OCI-LY3 (cell line): ENCODE measurements around the gene MVD.
A peak's percentile ranks its signal among the peaks of the same experiment; 100 is the strongest.

Experiments
- H2AFZ ChIP-seq: fragments of 200-600, 300-600 bp; shearing (Covaris generic); 2 replicates; pipeline ENCODE4 v1.6.0; 2014; ENCODE audit warnings: antibody characterized with exemption, low read depth, low read length
- H3K27ac ChIP-seq: fragments of 200-600, 300-600 bp; sonication (generic); 2 replicates; pipeline ENCODE4 v1.5.1; 2014; ENCODE audit warnings: mild to moderate bottlenecking, low read length, moderate library complexity, mixed read lengths
- H3K27me3 ChIP-seq: fragments of 200-600, 300-600 bp; sonication (generic); 2 replicates; pipeline ENCODE4 v1.6.1; 2014; ENCODE audit warnings: low read depth, low read length, mixed read lengths
- H3K36me3 ChIP-seq: fragments of 200-600, 300-600 bp; sonication (generic); replicated peaks from 2 replicates; pipeline ENCODE3; 2014; ENCODE audit warnings: low read depth, low read length, mixed read lengths
- H3K4me1 ChIP-seq: fragments of 300-600, 200-600 bp; sonication (generic); 2 replicates; pipeline ENCODE4 v1.6.1; 2014; ENCODE audit warnings: low read length, mixed read lengths
- H3K4me2 ChIP-seq: fragments of 200-600, 300-600 bp; sonication (generic); 2 replicates; pipeline ENCODE4 v1.6.1; 2014; ENCODE audit warnings: low read length, mixed read lengths
- H3K4me3 ChIP-seq: fragments of 300-600, 200-600 bp; sonication (generic); 2 replicates; pipeline ENCODE4 v1.5.1; 2014; ENCODE audit warnings: antibody characterized with exemption, mild to moderate bottlenecking, low read length, moderate library complexity
- H3K79me2 ChIP-seq: fragments of 300-600, 200-600 bp; shearing (Covaris generic); 2 replicates; pipeline ENCODE4 v1.6.1; 2014; ENCODE audit warnings: mild to moderate bottlenecking, low read length, mixed read lengths
- H3K9ac ChIP-seq: fragments of 300-600, 200-600 bp; shearing (Covaris generic); 2 replicates; pipeline ENCODE4 v1.6.0; 2014; ENCODE audit warnings: mild to moderate bottlenecking, low read length, moderate library complexity
- H3K9me3 ChIP-seq: fragments of 200-600, 300-600 bp; shearing (Covaris generic); 2 replicates; pipeline ENCODE4 v1.6.1; 2014; ENCODE audit warnings: low read length, mixed read lengths; ENCODE audit not compliant: insufficient read depth
- H4K20me1 ChIP-seq: fragments of 200-600, 300-600 bp; sonication (generic); 2 replicates; pipeline ENCODE4 v1.6.1; 2016; ENCODE audit warnings: low read length, mixed read lengths; ENCODE audit not compliant: insufficient read depth
- EZH2phosphoT487 ChIP-seq: fragments of 200-600 bp; shearing (Covaris generic); IDR thresholded peaks from 2 replicates; pipeline ENCODE4 v1.6.1; 2018; ENCODE audit warnings: antibody characterized with exemption, mixed run types, low read depth
- TF ChIP-seq, protein P1 (sequence below): fragments of 200-600, 300-600 bp; sonication (generic); IDR thresholded peaks from 2 replicates; pipeline ENCODE4 v1.5.1; 2014; ENCODE audit warnings: antibody characterized with exemption, low read length, low read depth

MVD gene

DNA sequence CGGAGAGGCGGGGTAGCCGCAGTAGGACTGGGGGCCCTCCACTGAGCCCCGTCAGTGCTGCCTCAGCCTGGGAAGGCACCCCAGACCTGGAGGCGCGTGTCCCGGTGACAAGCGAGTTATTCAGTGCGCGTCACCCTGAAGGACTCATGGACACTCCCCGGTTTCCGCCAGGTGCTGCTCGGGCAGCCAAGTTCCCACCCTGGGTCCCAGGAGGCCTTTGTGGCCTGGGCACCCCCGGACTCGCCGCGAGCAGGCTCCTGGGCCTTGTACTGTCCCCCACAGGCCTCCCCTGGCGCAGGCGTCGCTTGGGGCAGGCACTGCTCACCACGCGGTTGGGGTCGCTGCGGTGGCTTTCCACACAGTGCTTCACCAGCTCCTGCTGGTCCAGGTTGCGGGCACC, 35.8 kb upstream of the MVD start:
- Histone ChIP-seq H3K4me3 (no peak overlapping the region), H4K20me1 (no peaks in the 10 kb centered on the region), H3K4me1 (peaks cover 17% of the 10 kb centered on the region), H3K79me2 (peaks cover 16% of the 10 kb centered on the region; the same call in 1 of the 2 replicates), H3K27me3 (no peaks in the 10 kb centered on the region), H2AFZ (no peak overlapping the region), H3K9me3 (no peaks in the 10 kb centered on the region), H3K36me3 (peaks cover 14% of the 10 kb centered on the region), H3K4me2 (no peak overlapping the region), H3K9ac (no peak overlapping the region), H3K27ac (no peak overlapping the region)
- TF ChIP-seq, protein P1, sequence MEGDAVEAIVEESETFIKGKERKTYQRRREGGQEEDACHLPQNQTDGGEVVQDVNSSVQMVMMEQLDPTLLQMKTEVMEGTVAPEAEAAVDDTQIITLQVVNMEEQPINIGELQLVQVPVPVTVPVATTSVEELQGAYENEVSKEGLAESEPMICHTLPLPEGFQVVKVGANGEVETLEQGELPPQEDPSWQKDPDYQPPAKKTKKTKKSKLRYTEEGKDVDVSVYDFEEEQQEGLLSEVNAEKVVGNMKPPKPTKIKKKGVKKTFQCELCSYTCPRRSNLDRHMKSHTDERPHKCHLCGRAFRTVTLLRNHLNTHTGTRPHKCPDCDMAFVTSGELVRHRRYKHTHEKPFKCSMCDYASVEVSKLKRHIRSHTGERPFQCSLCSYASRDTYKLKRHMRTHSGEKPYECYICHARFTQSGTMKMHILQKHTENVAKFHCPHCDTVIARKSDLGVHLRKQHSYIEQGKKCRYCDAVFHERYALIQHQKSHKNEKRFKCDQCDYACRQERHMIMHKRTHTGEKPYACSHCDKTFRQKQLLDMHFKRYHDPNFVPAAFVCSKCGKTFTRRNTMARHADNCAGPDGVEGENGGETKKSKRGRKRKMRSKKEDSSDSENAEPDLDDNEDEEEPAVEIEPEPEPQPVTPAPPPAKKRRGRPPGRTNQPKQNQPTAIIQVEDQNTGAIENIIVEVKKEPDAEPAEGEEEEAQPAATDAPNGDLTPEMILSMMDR = no peak
- no peak for TF ChIP-seq EZH2phosphoT487

DNA sequence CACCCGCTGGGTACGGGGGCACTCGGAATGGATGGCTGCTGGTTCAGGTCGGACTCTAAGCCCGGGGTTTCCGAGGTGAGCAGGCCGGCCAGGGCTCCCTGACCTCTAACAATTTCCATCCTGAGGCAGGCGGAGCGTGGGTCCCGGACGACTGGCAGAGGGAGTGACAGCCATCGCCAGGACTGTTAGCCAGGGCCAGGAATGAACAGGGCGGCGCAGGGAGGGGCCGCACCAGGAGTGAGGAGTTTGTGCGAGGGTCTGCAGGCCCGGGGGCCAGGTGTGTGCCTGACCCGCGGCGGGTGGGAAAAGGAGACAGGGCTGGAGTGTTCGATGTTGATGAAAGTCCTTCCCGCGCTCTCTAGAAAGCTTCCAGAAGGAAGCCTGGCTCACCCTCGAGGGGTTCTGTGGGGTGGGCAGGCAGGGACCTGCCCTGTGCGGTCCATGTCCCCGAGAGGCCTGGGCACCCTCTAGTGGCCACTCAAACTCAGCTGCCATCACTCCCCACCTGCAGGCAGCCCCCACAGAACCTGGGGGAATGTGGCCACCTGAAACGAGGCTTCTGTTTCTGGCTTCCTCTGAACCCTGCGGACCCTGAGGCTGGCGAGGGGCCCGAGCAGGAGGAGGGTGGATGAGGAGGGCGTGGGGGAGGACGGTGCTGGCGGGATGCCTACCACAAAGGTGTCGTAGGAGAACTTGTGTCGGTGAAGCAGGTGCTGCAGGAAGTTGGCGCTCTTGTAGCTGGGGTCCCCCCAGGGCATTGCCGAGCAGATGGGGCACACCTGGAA, 35.1 kb upstream of the MVD start:
- TF ChIP-seq, protein P1 = peak; percentile 47
- no peak for TF ChIP-seq EZH2phosphoT487
- H2AFZ ChIP-seq = no peak overlapping the region
- H3K9ac ChIP-seq = no peak overlapping the region
- no peaks in the 10 kb centered on the region for H3K27me3 ChIP-seq
- H3K9me3 ChIP-seq = no peaks in the 10 kb centered on the region
- peaks cover 10% of the 10 kb centered on the region; the same call in 1 of the 2 replicates for H3K79me2 ChIP-seq
- H3K4me1 ChIP-seq = peaks cover 17% of the 10 kb centered on the region
- peaks cover 14% of the 10 kb centered on the region for H3K36me3 ChIP-seq
- no peak overlapping the region for H3K4me2 ChIP-seq
- no peaks in the 10 kb centered on the region for H4K20me1 ChIP-seq
- H3K27ac ChIP-seq = no peak overlapping the region
- no peak overlapping the region for H3K4me3 ChIP-seq

DNA sequence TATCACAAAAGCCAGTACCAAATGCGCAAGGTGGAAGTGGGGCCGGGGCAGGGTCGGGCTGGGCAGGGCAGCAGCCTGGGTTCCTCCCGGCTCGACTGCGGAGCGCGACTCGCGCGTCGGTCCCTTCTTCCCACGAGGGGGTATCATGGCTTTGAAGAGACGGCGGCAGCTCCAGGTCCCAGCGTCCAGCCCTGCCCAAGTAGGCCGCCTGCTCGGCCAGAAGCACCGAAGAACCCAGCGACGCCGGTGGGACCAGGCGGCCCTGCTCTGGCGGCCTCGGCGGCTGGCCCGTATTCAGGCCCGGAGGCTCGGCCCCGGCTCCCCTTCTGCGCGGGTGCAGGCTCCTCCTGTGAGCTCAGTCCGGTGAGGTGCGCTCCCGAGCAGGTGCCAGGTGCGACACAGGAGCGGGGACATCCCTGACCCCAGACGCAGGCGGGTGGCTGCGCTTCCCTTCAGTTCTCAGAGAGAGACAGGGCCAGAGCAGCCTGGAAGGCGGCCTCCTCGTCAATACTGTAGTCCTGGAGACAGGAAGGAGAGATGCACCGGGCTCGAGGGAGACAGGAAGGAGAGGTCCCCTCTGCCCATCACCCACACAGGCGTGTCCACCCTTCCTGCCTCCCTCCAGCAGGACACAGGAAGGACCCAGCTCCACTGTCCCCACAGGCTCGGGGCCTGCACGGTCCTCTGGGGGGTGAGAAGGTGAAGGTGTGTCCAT, 34.4 kb upstream of the MVD start:
- H3K4me2 ChIP-seq = no peak overlapping the region
- no peaks in the 10 kb centered on the region for H3K9me3 ChIP-seq
- H3K36me3 ChIP-seq = peaks cover 14% of the 10 kb centered on the region
- H2AFZ ChIP-seq = no peak overlapping the region
- H3K27ac ChIP-seq = no peak overlapping the region
- H3K4me3 ChIP-seq = no peak overlapping the region
- no peak overlapping the region for H3K9ac ChIP-seq
- TF ChIP-seq, protein P1 = no peak
- TF ChIP-seq EZH2phosphoT487 = no peak
- H3K79me2 ChIP-seq = peaks cover 8% of the 10 kb centered on the region; the same call in 1 of the 2 replicates
- H3K4me1 ChIP-seq = peaks cover 18% of the 10 kb centered on the region
- peaks cover 2% of the 10 kb centered on the region; the same call in 1 of the 2 replicates for H3K27me3 ChIP-seq
- H4K20me1 ChIP-seq = no peaks in the 10 kb centered on the region

DNA sequence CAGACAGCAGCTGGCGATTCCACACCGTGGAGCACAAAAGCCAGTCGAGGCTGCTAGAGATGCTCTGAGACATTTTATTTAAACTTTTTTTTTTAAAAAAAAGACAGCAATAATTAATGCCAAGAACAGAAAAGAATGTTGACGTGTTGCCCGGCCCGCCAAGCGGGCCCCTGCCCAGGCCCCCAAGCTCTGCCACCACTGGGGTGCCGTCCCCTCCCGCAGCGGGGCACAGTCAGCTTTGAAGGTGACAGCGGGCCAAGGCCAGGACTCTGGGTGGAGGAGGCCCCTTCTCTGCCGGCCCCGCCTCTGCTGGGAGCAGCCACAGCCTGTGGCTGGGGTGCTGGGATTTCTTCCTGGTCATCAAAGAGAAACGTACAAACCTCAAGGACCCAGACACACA, 33.5 kb upstream of the MVD start:
- Histone ChIP-seq H3K27ac (no peak overlapping the region), H3K79me2 (peaks cover 3% of the 10 kb centered on the region; the same call in 1 of the 2 replicates), H3K9me3 (no peaks in the 10 kb centered on the region), H3K4me1 (peaks cover 18% of the 10 kb centered on the region), H3K36me3 (peaks cover 11% of the 10 kb centered on the region), H3K4me2 (no peak overlapping the region), H4K20me1 (no peaks in the 10 kb centered on the region), H3K27me3 (peaks cover 4% of the 10 kb centered on the region; the same call in 1 of the 2 replicates), H3K4me3 (no peak overlapping the region), H3K9ac (no peak overlapping the region), H2AFZ (no peak overlapping the region)
- TF ChIP-seq, protein P1 = no peak
